Large intestine (tissue), 3 donors: Measurements from ENCODE around the gene UBE3B. TPM values are rescaled to one million over a fixed set of nuclear protein-coding genes. Genes with fewer than 3 reads are reported as not detected.

Experiments used
- DNase-seq, 2 donors: peaks; one replicate each; pipeline versions ENCODE4 v3.0.0 to v3.0.0-alpha.2; 2013
- H3K27ac ChIP-seq: one replicate; pipeline ENCODE4 v1.5.1; 2013; ENCODE audit warnings: low read length
- H3K27me3 ChIP-seq: 2 replicates; pipeline ENCODE4 v1.6.1; 2013; ENCODE audit warnings: low read length; ENCODE audit not compliant: control insufficient read depth, insufficient read depth
- H3K36me3 ChIP-seq: 2 replicates; pipeline ENCODE4 v1.6.1; 2013; ENCODE audit warnings: low read length; ENCODE audit not compliant: control insufficient read depth, insufficient read depth
- H3K4me1 ChIP-seq: one replicate; pipeline ENCODE4 v1.6.1; 2013; ENCODE audit warnings: low read length; ENCODE audit not compliant: control insufficient read depth, insufficient read depth
- H3K4me3 ChIP-seq: one replicate; pipeline ENCODE4 v1.5.1; 2013; ENCODE audit warnings: low read length
- H3K9me3 ChIP-seq: one replicate; pipeline ENCODE4 v1.6.1; 2013; ENCODE audit warnings: mild to moderate bottlenecking, low read depth, low read length, moderate library complexity; ENCODE audit not compliant: control insufficient read depth
- WGBS: methylation state at CpG from one replicate; pipeline ENCODE4 v1.1.5; 2013; ENCODE audit warnings: low lambda C conversion rate; ENCODE audit not compliant: insufficient coverage; 5-methylcytosine and 5-hydroxymethylcytosine counted together
- polyA plus RNA-seq: library from polyadenylated mRNA; unstranded; fragments of 120-200 nt; gene quantifications from one replicate; pipeline ENCODE4 v1.2.1, GENCODE V29; 2013

UBE3B gene
- polyA plus RNA-seq, 1 donor, result 31.8 TPM

DNA sequence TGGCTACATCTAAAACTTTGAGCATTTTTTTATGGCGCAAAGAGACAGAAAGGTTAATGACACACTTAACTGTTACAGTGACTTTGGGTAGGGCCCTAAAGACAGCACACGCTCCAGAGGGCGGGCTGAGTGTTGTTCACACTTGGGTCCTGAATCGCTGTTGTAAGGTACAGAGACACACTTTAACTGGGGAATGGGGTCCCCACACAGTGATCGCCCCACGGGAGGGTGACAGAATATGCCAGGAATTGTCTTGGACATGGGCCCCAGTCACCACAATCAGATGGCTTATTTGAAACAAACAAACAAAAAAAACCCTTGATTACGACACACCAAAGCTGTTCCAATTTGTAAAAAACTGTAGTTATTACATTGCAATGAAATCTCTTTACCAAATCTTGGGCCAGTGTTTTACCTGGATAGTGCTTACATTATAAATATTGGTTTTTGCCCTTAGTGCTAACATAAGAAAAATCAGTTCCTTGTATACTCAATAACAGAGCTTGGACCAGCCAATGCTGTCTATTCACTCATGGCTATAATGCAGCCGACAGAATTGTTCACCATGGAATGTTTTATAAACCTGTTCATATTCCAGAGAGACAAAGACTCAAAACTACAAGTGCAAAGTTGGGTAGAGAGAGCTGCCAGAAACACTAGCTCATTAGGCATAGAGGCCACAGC lies 28.6 kb upstream of the UBE3B start:
- H3K9me3 ChIP-seq, result no peaks in the 10 kb centered on the region
- H3K27ac ChIP-seq, result no peak overlapping the region
- no peaks in the 10 kb centered on the region for H3K27me3 ChIP-seq
- H3K4me3 ChIP-seq, result no peak overlapping the region
- no peak for DNase-seq
- WGBS, result 100% methylated on average over 1 of the region's 8 CpGs
- H3K36me3 ChIP-seq, result peaks cover 62% of the 10 kb centered on the region
- no peaks in the 10 kb centered on the region for H3K4me1 ChIP-seq

- DNase-seq, result no peak
- H3K4me1 ChIP-seq, result no peaks in the 10 kb centered on the region
- no peaks in the 10 kb centered on the region for H3K9me3 ChIP-seq
- no peak overlapping the region for H3K4me3 ChIP-seq
- no peak overlapping the region for H3K27ac ChIP-seq
- H3K36me3 ChIP-seq, result peaks cover 72% of the 10 kb centered on the region
- H3K27me3 ChIP-seq, result no peaks in the 10 kb centered on the region
- 100% methylated on average over 1 of the region's 16 CpGs for WGBS
Observed at GRCh38 chr12:109449845-109450532, 27.4 kb upstream of the UBE3B start.

- H3K27ac ChIP-seq, result no peak overlapping the region
- no peaks in the 10 kb centered on the region for H3K9me3 ChIP-seq
- H3K4me3 ChIP-seq, result no peak overlapping the region
- peaks cover 77% of the 10 kb centered on the region for H3K36me3 ChIP-seq
- H3K4me1 ChIP-seq, result no peaks in the 10 kb centered on the region
- WGBS, result no CpG with 5 or more reads among the region's 4 CpGs
- DNase-seq, result no peak
- no peaks in the 10 kb centered on the region for H3K27me3 ChIP-seq
Observed at GRCh38 chr12:109450980-109451379, 26.5 kb upstream of the UBE3B start.

DNA sequence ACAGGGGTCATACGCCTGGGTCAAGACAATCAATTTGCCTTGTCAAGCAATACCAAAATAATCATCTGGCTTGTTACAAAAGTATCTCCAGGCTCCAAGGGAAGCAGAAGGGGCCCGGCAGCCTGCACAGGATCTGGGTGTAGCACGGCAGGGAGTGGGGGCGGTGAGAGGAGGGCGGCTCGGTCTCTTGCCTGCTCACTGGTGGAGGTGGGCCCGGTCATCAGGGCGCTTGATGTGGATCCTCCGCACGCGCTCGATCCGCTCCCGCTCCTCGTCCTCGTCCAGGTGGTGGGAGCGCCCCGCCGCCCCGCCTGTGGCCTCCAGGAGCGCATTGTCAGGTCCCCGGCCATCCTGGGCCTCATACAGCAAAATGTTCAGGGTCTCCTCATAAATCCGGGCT lies 26.0 kb upstream of the UBE3B start:
- peaks cover 77% of the 10 kb centered on the region for H3K36me3 ChIP-seq
- H3K27ac ChIP-seq, result no peak overlapping the region
- no peaks in the 10 kb centered on the region for H3K27me3 ChIP-seq
- no peak overlapping the region for H3K4me3 ChIP-seq
- no peaks in the 10 kb centered on the region for H3K9me3 ChIP-seq
- no peaks in the 10 kb centered on the region for H3K4me1 ChIP-seq
- no peak for DNase-seq
- no CpG with 5 or more reads among the region's 23 CpGs for WGBS

- no peak for DNase-seq
- H3K27me3 ChIP-seq, result no peaks in the 10 kb centered on the region
- no peaks in the 10 kb centered on the region for H3K4me1 ChIP-seq
- no peak overlapping the region for H3K4me3 ChIP-seq
- H3K9me3 ChIP-seq, result no peaks in the 10 kb centered on the region
- no peak overlapping the region for H3K27ac ChIP-seq
- WGBS, result no CpG with 5 or more reads among the region's 2 CpGs
- H3K36me3 ChIP-seq, result peaks cover 81% of the 10 kb centered on the region
Observed at GRCh38 chr12:109452489-109452888, 24.9 kb upstream of the UBE3B start.

- H3K27ac ChIP-seq, result no peak overlapping the region
- no CpG with 5 or more reads among the region's 1 CpG for WGBS
- no peaks in the 10 kb centered on the region for H3K9me3 ChIP-seq
- DNase-seq, result no peak
- H3K27me3 ChIP-seq, result no peaks in the 10 kb centered on the region
- H3K4me3 ChIP-seq, result no peak overlapping the region
- peaks cover 6% of the 10 kb centered on the region for H3K4me1 ChIP-seq
- peaks cover 85% of the 10 kb centered on the region for H3K36me3 ChIP-seq
Observed at GRCh38 chr12:109455706-109456105, 21.7 kb upstream of the UBE3B start.

- H3K27me3 ChIP-seq, result no peaks in the 10 kb centered on the region
- no peak overlapping the region for H3K4me3 ChIP-seq
- peak overlapping the region; percentile 27 for H3K27ac ChIP-seq
- H3K36me3 ChIP-seq, result peaks cover 63% of the 10 kb centered on the region
- H3K9me3 ChIP-seq, result no peaks in the 10 kb centered on the region
- no peak for DNase-seq
- peaks cover 30% of the 10 kb centered on the region for H3K4me1 ChIP-seq
- WGBS, result no CpG with 5 or more reads among the region's 4 CpGs
Observed at GRCh38 chr12:109458086-109458485, 19.3 kb upstream of the UBE3B start.

DNA sequence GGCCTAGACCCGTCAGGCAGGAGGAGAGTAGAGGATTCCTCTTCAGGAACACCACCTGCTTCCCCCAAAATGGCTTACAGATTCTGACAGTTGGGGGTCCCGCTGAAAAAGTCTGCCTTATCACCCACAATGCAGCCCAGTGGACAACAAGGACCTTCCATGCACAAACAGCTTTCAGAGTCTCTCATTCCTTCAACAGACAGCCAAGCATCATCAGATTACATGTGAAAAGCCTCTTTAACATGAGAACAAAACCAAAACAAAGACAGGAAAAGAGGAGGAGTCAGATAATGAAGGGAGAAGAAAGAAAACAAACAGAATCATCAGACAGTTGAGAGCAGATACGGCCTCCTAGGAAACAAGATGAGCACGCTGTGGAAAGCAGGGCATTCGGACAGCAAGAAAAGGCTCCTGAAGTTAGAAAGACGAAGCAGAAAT lies 18.6 kb upstream of the UBE3B start:
- DNase-seq, result no peak
- peak overlapping the region; percentile 27 for H3K27ac ChIP-seq

GRCh38 chr12:109459247-109459646 lies 18.2 kb upstream of the UBE3B start:
- Histone ChIP-seq H3K9me3 (no peaks in the 10 kb centered on the region), H3K36me3 (peaks cover 52% of the 10 kb centered on the region), H3K4me1 (peaks cover 36% of the 10 kb centered on the region), H3K27me3 (no peaks in the 10 kb centered on the region), H3K27ac (peak overlapping the region; percentile 27), H3K4me3 (no peak overlapping the region)
- WGBS, result 73% methylated on average over 4 of the region's 6 CpGs
- no peak for DNase-seq

More for the DNA sequence above, 18.6 kb upstream of the UBE3B start:
- Histone ChIP-seq H3K4me1 (peaks cover 32% of the 10 kb centered on the region), H3K27me3 (no peaks in the 10 kb centered on the region), H3K4me3 (no peak overlapping the region), H3K36me3 (peaks cover 56% of the 10 kb centered on the region), H3K9me3 (no peaks in the 10 kb centered on the region)
- WGBS, result 86% methylated on average over 4 of the region's 6 CpGs

DNA sequence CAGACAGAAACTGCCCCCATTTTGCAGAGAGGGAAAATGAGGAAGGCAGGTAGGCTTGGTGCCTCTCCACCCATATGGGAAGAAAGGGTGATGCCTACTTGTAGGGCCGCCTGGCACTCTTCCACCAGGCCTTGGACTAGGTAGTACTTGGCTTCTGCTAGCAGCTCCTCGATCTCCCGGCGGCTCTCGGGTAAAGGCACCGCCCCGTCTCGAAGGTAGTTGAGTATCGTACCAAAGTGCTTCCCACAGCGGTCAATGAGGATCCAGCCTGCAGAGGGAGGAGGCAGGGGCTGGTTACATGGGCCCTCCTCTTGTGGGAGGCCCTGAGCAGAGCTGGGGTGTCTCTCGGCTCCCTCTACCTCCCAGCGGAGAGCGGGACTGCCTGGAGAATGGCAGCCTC lies 16.9 kb upstream of the UBE3B start:
- H3K4me1 ChIP-seq, result peaks cover 36% of the 10 kb centered on the region

More for the DNA sequence above, 16.9 kb upstream of the UBE3B start:
- DNase-seq, result no peak
- Histone ChIP-seq H3K4me3 (no peak overlapping the region), H3K27ac (peak overlapping the region; percentile 84), H3K9me3 (no peaks in the 10 kb centered on the region), H3K36me3 (peaks cover 48% of the 10 kb centered on the region), H3K27me3 (no peaks in the 10 kb centered on the region)
- no CpG with 5 or more reads among the region's 13 CpGs for WGBS
